Measurements from ENCODE around the gene WDR41.
"Not testable (repeated sequence)": the region's sequence is repeated elsewhere in the genome, so short reads cannot be mapped to it uniquely, and the experiment has no call there.

The WDR41 gene, protein sequence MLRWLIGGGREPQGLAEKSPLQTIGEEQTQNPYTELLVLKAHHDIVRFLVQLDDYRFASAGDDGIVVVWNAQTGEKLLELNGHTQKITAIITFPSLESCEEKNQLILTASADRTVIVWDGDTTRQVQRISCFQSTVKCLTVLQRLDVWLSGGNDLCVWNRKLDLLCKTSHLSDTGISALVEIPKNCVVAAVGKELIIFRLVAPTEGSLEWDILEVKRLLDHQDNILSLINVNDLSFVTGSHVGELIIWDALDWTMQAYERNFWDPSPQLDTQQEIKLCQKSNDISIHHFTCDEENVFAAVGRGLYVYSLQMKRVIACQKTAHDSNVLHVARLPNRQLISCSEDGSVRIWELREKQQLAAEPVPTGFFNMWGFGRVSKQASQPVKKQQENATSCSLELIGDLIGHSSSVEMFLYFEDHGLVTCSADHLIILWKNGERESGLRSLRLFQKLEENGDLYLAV

DNA sequence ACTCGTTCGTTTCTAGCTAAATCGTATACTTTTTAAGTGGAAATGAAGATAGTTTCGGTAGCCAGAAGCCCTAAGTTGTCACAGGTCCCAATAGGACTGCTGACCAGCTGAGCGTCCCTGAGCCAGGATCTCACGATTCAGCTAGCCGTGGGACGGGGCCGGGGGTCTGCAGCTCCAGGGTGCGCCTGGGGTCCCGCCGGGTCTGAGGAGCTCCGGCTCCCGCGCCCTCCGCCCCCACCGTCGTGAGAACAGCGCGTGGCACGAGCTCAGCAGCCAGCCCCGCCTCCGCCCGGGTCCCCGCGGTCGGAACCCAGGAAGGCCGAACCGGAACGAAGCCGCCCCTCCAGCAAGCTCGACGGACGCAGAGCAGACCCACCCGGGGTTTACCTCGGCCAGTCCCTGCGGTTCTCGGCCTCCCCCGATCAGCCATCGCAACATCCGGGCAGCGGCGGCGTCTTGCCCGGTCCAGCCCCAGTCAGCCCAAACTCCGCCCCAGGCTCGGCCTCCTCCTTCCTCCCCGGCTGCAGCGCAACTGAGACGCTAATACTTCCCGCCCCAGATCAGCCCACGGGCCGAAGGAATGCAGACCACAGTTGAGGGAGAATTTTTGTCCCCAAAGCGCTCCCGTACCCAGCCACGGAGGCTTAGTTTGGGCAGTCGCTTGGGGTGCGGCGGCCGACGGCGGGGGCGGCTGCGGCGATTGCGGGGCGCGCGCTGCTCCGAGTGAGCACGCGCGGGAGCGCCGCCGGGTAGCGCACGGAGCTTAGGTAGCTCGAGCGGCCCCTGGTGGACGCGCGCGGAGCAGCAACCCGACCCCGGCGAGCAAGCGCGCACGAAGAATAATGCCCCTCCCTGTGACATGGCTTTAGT is at the start of gene WDR41:
Gene WDR41 (minus strand): TSS at position 534 of the 870 bp plus-strand sequence. CDS start 96 bp downstream, at position 438.
- Histone ChIP-seq H3K9ac (ENCODE audit: insufficient read length, low read depth) (peak within 1 kb of the TSS; percentile 88), H3K9me3 (ENCODE audit: insufficient read depth, low read length) (no peaks in the 10 kb centered on the region), H3K36me3 (ENCODE audit: insufficient read depth, insufficient read length, low read length) (peaks cover 13% of the 10 kb centered on the region), H3K27me3 (ENCODE audit: insufficient read depth, insufficient read length) (no peaks in the 10 kb centered on the region), H3K4me3 (ENCODE audit: insufficient read length, low read depth) (peak within 1 kb of the TSS; percentile 82), H3K4me1 (ENCODE audit: insufficient read depth, insufficient read length) (no peaks in the 10 kb centered on the region)
- TF ChIP-seq SUZ12 (IDR thresholded peaks at IDR 0.05; ENCODE audit: extremely low read depth, insufficient read depth, insufficient read length) (no peak), YY1 (IDR thresholded peaks at IDR 0.05; ENCODE audit: insufficient read depth, insufficient read length) (no peak), ZNF274 (IDR thresholded peaks at IDR 0.05; ENCODE audit: low read depth, low read length) (no peak)
- DNase-seq (ENCODE audit: low read depth, low spot score) = peak; percentile 74

DNA sequence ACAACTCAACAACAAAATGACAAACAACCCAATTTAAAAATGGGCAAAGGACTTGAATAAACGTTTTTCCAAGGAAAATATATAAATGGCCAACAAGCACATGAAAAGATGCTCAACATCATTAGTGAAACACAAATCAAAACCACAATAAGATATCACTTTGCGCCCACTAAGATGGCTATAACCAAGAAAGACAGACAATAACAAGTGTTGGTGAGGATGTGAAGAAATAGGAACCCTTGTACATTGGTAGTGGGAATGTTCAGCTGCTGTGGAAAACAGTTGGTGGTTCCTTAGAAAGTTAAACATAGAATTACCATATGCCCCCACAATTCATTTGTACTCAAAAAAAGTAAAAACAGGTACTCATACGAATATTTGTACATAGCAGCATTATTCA is 39.2 kb upstream of the WDR41 start:
- no peaks in the 10 kb centered on the region for H3K36me3 ChIP-seq (ENCODE audit: insufficient read depth, insufficient read length, low read length)
- H3K4me1 ChIP-seq (ENCODE audit: insufficient read depth, insufficient read length) = no peaks in the 10 kb centered on the region
- DNase-seq (ENCODE audit: low read depth, low spot score) = no peak
- no peak overlapping the region for H3K9ac ChIP-seq (ENCODE audit: insufficient read length, low read depth)
- H3K9me3 ChIP-seq (ENCODE audit: insufficient read depth, low read length) = no peaks in the 10 kb centered on the region
- H3K27me3 ChIP-seq (ENCODE audit: insufficient read depth, insufficient read length) = no peaks in the 10 kb centered on the region
- no peak overlapping the region for H3K4me3 ChIP-seq (ENCODE audit: insufficient read length, low read depth)
- TF ChIP-seq YY1 (IDR thresholded peaks at IDR 0.05; ENCODE audit: insufficient read depth, insufficient read length) (no peak), ZNF274 (IDR thresholded peaks at IDR 0.05; ENCODE audit: low read depth, low read length) (no peak), SUZ12 (IDR thresholded peaks at IDR 0.05; ENCODE audit: extremely low read depth, insufficient read depth, insufficient read length) (no peak)

- no peak for TF ChIP-seq YY1 (IDR thresholded peaks at IDR 0.05; ENCODE audit: insufficient read depth, insufficient read length)
- TF ChIP-seq ZNF274 (IDR thresholded peaks at IDR 0.05; ENCODE audit: low read depth, low read length) = no peak
- H3K4me3 ChIP-seq (ENCODE audit: insufficient read length, low read depth) = no peak overlapping the region
- no peaks in the 10 kb centered on the region for H3K27me3 ChIP-seq (ENCODE audit: insufficient read depth, insufficient read length)
- no peaks in the 10 kb centered on the region for H3K4me1 ChIP-seq (ENCODE audit: insufficient read depth, insufficient read length)
- DNase-seq (ENCODE audit: low read depth, low spot score) = peak; percentile 13
- H3K9me3 ChIP-seq (ENCODE audit: insufficient read depth, low read length) = no peaks in the 10 kb centered on the region
- H3K36me3 ChIP-seq (ENCODE audit: insufficient read depth, insufficient read length, low read length) = no peaks in the 10 kb centered on the region
- H3K9ac ChIP-seq (ENCODE audit: insufficient read length, low read depth) = no peak overlapping the region
Observed at GRCh38 chr5:77518304-77518703, 26.2 kb upstream of the WDR41 start.

GRCh38 chr5:77514457-77514856 is 22.3 kb upstream of the WDR41 start:
- Histone ChIP-seq H3K9me3 (ENCODE audit: insufficient read depth, low read length) (no peaks in the 10 kb centered on the region), H3K36me3 (ENCODE audit: insufficient read depth, insufficient read length, low read length) (no peaks in the 10 kb centered on the region), H3K9ac (ENCODE audit: insufficient read length, low read depth) (no peak overlapping the region), H3K4me1 (ENCODE audit: insufficient read depth, insufficient read length) (no peaks in the 10 kb centered on the region), H3K27me3 (ENCODE audit: insufficient read depth, insufficient read length) (no peaks in the 10 kb centered on the region), H3K4me3 (ENCODE audit: insufficient read length, low read depth) (no peak overlapping the region)
- TF ChIP-seq YY1 (IDR thresholded peaks at IDR 0.05; ENCODE audit: insufficient read depth, insufficient read length) (no peak), SUZ12 (IDR thresholded peaks at IDR 0.05; ENCODE audit: extremely low read depth, insufficient read depth, insufficient read length) (no peak), ZNF274 (IDR thresholded peaks at IDR 0.05; ENCODE audit: low read depth, low read length) (no peak)
- DNase-seq (ENCODE audit: low read depth, low spot score) = no peak

GRCh38 chr5:77513321-77513720 is 21.2 kb upstream of the WDR41 start:
- Histone ChIP-seq H3K36me3 (ENCODE audit: insufficient read depth, insufficient read length, low read length) (no peaks in the 10 kb centered on the region), H3K9ac (ENCODE audit: insufficient read length, low read depth) (no peak overlapping the region), H3K27me3 (ENCODE audit: insufficient read depth, insufficient read length) (no peaks in the 10 kb centered on the region), H3K4me3 (ENCODE audit: insufficient read length, low read depth) (no peak overlapping the region), H3K4me1 (ENCODE audit: insufficient read depth, insufficient read length) (no peaks in the 10 kb centered on the region), H3K9me3 (ENCODE audit: insufficient read depth, low read length) (no peaks in the 10 kb centered on the region)
- DNase-seq (ENCODE audit: low read depth, low spot score) = no peak
- TF ChIP-seq SUZ12 (IDR thresholded peaks at IDR 0.05; ENCODE audit: extremely low read depth, insufficient read depth, insufficient read length) = no peak
- no peak for TF ChIP-seq ZNF274 (IDR thresholded peaks at IDR 0.05; ENCODE audit: low read depth, low read length)
- no peak for TF ChIP-seq YY1 (IDR thresholded peaks at IDR 0.05; ENCODE audit: insufficient read depth, insufficient read length)

GRCh38 chr5:77501132-77501531 is 9.0 kb upstream of the WDR41 start:
- H3K9ac ChIP-seq (ENCODE audit: insufficient read length, low read depth); H3K36me3 ChIP-seq (ENCODE audit: insufficient read depth, insufficient read length, low read length); H3K27me3 ChIP-seq (ENCODE audit: insufficient read depth, insufficient read length); H3K4me1 ChIP-seq (ENCODE audit: insufficient read depth, insufficient read length); H3K4me3 ChIP-seq (ENCODE audit: insufficient read length, low read depth); DNase-seq (ENCODE audit: low read depth, low spot score); H3K9me3 ChIP-seq (ENCODE audit: insufficient read depth, low read length): not testable (repeated sequence)

- H3K9me3 ChIP-seq (ENCODE audit: insufficient read depth, low read length) = no peaks in the 10 kb centered on the region
- no peaks in the 10 kb centered on the region for H3K36me3 ChIP-seq (ENCODE audit: insufficient read depth, insufficient read length, low read length)
- no peaks in the 10 kb centered on the region for H3K27me3 ChIP-seq (ENCODE audit: insufficient read depth, insufficient read length)
- H3K4me3 ChIP-seq (ENCODE audit: insufficient read length, low read depth) = no peak overlapping the region
- TF ChIP-seq SUZ12 (IDR thresholded peaks at IDR 0.05; ENCODE audit: extremely low read depth, insufficient read depth, insufficient read length) (no peak), ZNF274 (IDR thresholded peaks at IDR 0.05; ENCODE audit: low read depth, low read length) (no peak), YY1 (IDR thresholded peaks at IDR 0.05; ENCODE audit: insufficient read depth, insufficient read length) (no peak)
- H3K4me1 ChIP-seq (ENCODE audit: insufficient read depth, insufficient read length) = no peaks in the 10 kb centered on the region
- DNase-seq (ENCODE audit: low read depth, low spot score) = no peak
- H3K9ac ChIP-seq (ENCODE audit: insufficient read length, low read depth) = no peak overlapping the region
Observed at GRCh38 chr5:77499973-77500372, 7.9 kb upstream of the WDR41 start.

Data from NT2/D1 (cell line).